Stomach (tissue), 9 donors: Measurements from ENCODE around the gene SCARB1. TPM values are rescaled to one million over a fixed set of nuclear protein-coding genes. Genes with fewer than 3 reads are reported as not detected.

Experiments
- DNase-seq, 2 donors: peaks; one replicate each; pipeline versions ENCODE4 v3.0.0 to v3.0.0-alpha.2; 2013 to 2019
- H3K27ac ChIP-seq, 5 donors: fragments of 200-600 bp in 4 of 5; sonication (generic) in 4 of 5; one replicate each; pipeline ENCODE4 v1.5.1; 2013 to 2019; ENCODE audit warnings: mild to moderate bottlenecking in 1 of 5, moderate library complexity in 1 of 5
- H3K27me3 ChIP-seq, 3 donors: fragments of 200-600 bp; sonication (generic); one replicate each; pipeline ENCODE4 v1.5.1; 2017 to 2019; ENCODE audit warnings: mixed run types in 1 of 3
- H3K36me3 ChIP-seq, 4 donors: fragments of 200-600 bp; sonication (generic); 1 replicate in 3 of 4; 2 replicates in 1 of 4; pipeline ENCODE4 v1.5.1; 2016 to 2019
- H3K4me1 ChIP-seq, 4 donors: fragments of 200-600 bp; sonication (generic); one replicate each; pipeline ENCODE4 v1.5.1; 2016 to 2019
- H3K4me3 ChIP-seq, 4 donors: fragments of 200-600 bp; sonication (generic) in 3 of 4; one replicate each; pipeline ENCODE4 v1.5.1; 2016 to 2019; ENCODE audit warnings: mild to moderate bottlenecking in 1 of 4
- H3K9me3 ChIP-seq, 4 donors: fragments of 200-600 bp; sonication (generic); one replicate each; pipeline ENCODE4 v1.5.1; 2016 to 2019
- EP300 ChIP-seq: sonication (generic); formaldehyde crosslinking; IDR thresholded peaks from one replicate; pipeline ENCODE4 v1.6.1; 2017; ENCODE audit warnings: antibody characterized with exemption
- POLR2A ChIP-seq, 4 donors: fragments of 450-650 bp; IDR thresholded peaks; one replicate each; pipeline ENCODE4 v1.6.1; 2016; ENCODE audit warnings: antibody characterized with exemption in 4 of 4, control low read depth in 2 of 4, mild to moderate bottlenecking in 1 of 4, moderate library complexity in 1 of 4
- POLR2AphosphoS5 ChIP-seq, 3 donors: sonication (generic); formaldehyde crosslinking; IDR thresholded peaks; one replicate each; pipeline ENCODE4 v1.6.1; 2016; ENCODE audit warnings: antibody characterized with exemption in 3 of 3
- WGBS, 5 donors: extraction: QIAGEN DNeasy Blood & Tissue Kit in 3 of 5; methylation state at CpG; one replicate each; pipeline versions ENCODE4 v1.1.5 to v1.1.7; 2013 to 2018; 5-methylcytosine and 5-hydroxymethylcytosine counted together
- intact Hi-C: fragments of 100-400 bp; cut with DNase I; formaldehyde crosslinking; loops from one replicate; pipeline ENCODE4 v1.15.1; 2023; ENCODE audit warnings: low total_unique reads
- polyA plus RNA-seq, 3 donors: library from polyadenylated mRNA; stranded (reverse); fragments of 200-250 nt; gene quantifications; one replicate each; pipeline ENCODE4 v1.2.3, GENCODE V29; 2013
- total RNA-seq, 5 donors: library from RNA; depleted of rRNA; stranded (reverse); fragments of >200 nt; gene quantifications; one replicate each; pipeline versions ENCODE4 v1.1.0 to v1.2.3, GENCODE V29; 2014 to 2016
- TF ChIP-seq, protein P1 (sequence below), 7 experiments: fragments of 450-650 bp in 4 of 7; fragments of 200-600 bp in 3 of 7; sonication (generic) in 3 of 7; IDR thresholded peaks; one replicate each; pipeline ENCODE4 v1.5.1; 2016 to 2019; ENCODE audit warnings: antibody characterized with exemption in 7 of 7, control low read depth in 2 of 7, mild to moderate bottlenecking in 1 of 7
- donor health status: healthy with polysubstance abuse.
- donor health status: Bipolar disorder and iron deficiency.
- donor health status: healthy.

Gene SCARB1
- total and polyA plus RNA-seq, 8 donors = 2.9 to 63.7 (median 8.8) TPM

DNA sequence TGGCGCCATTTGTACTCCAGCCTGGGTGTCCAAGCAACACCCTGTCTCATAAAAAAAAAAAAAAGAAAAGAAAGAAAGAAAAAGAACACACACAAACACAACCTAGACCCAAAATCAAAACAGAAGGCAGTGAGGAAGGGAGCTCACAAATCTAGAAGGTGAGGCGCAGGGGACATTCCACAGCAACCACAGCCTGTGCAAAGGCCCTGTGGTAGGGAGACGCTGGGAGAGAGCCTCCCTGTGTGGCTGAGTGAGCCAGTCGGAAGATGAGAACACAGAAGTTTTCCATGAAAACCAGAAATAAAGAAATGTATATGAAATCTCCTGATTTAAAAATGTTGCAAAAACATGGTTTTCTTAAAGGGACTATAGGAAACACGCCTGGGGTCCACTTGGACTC is 44.6 kb downstream of the SCARB1 start:
- intact Hi-C loops = no loop called here
- H3K9me3 ChIP-seq = no peaks in the 10 kb centered on the region
- DNase-seq = no peak
- WGBS, 5 donors = 84 to 100% (median 88%) methylated on average over 5 of the region's 5 CpGs
- H3K27ac ChIP-seq = no peak overlapping the region
- H3K36me3 ChIP-seq = peaks cover 0 to 20% (median 12%) of the 10 kb centered on the region in 4 donors
- no peaks in the 10 kb centered on the region for H3K27me3 ChIP-seq
- no peak for TF ChIP-seq POLR2A (IDR thresholded peaks at IDR 0.05)
- no peak overlapping the region for H3K4me3 ChIP-seq
- H3K4me1 ChIP-seq = peaks cover 0 to 10% (median 4%) of the 10 kb centered on the region in 4 donors

DNA sequence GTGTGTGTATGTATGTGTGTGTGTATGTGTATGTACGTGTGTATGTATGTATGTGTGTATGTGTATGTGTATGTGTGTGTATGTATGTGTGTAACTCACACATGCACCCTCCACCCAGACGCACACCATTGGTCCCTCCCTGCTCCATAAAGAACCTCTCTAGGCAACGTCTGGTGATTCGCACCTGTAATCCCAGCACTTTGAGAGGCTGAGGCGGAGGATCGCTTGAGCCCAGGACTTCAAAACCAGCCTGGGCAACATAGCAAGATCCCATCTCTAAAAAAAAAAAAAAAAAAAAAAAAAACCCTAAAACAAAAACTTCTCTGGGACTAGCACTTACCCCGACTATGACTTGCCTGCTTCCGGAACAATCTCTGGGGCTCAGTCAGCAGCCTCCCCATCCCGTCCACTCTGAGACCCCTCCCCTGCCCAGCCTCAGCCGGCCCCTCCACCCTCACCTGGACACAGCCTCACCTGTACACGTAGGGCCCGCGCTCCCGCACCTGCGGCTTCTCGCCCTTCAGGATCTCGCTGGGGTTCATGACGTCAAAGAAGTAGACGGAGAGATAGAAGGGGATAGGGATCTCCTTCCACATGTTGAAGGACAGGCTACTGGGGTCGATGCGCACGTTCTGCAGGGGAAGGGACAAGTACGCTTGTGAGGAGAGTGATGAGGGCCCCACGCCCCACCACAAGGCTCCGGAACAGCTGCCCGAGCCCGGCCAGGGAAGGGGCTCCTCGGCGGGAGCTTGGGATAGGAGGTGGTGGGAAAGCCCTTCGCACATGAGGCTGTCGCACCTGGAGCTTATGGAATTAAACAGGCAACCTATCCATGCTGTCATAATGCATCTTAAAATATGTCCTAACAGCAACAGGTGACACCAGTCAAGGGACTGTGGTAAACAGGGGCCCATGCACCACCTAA is 46.3 kb downstream of the SCARB1 start:
- intact Hi-C loops = no loop called here
- H3K36me3 ChIP-seq = peaks cover 0 to 37% (median 22%) of the 10 kb centered on the region in 4 donors
- no peak overlapping the region for H3K27ac ChIP-seq
- TF ChIP-seq POLR2A (IDR thresholded peaks at IDR 0.05) (no peak), EP300 (no peak), POLR2AphosphoS5 (IDR thresholded peaks at IDR 0.05) (no peak)
- TF ChIP-seq, protein P1, sequence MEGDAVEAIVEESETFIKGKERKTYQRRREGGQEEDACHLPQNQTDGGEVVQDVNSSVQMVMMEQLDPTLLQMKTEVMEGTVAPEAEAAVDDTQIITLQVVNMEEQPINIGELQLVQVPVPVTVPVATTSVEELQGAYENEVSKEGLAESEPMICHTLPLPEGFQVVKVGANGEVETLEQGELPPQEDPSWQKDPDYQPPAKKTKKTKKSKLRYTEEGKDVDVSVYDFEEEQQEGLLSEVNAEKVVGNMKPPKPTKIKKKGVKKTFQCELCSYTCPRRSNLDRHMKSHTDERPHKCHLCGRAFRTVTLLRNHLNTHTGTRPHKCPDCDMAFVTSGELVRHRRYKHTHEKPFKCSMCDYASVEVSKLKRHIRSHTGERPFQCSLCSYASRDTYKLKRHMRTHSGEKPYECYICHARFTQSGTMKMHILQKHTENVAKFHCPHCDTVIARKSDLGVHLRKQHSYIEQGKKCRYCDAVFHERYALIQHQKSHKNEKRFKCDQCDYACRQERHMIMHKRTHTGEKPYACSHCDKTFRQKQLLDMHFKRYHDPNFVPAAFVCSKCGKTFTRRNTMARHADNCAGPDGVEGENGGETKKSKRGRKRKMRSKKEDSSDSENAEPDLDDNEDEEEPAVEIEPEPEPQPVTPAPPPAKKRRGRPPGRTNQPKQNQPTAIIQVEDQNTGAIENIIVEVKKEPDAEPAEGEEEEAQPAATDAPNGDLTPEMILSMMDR (IDR thresholded peaks at IDR 0.05) = no peak
- H3K4me3 ChIP-seq = no peak overlapping the region
- DNase-seq = no peak
- H3K4me1 ChIP-seq = peaks cover 0 to 10% (median 4%) of the 10 kb centered on the region in 4 donors
- H3K9me3 ChIP-seq = no peaks in the 10 kb centered on the region
- WGBS, 5 donors = 94 to 97% (median 96%) methylated on average over 28 to 31 of the region's 31 CpGs
- no peaks in the 10 kb centered on the region for H3K27me3 ChIP-seq

DNA sequence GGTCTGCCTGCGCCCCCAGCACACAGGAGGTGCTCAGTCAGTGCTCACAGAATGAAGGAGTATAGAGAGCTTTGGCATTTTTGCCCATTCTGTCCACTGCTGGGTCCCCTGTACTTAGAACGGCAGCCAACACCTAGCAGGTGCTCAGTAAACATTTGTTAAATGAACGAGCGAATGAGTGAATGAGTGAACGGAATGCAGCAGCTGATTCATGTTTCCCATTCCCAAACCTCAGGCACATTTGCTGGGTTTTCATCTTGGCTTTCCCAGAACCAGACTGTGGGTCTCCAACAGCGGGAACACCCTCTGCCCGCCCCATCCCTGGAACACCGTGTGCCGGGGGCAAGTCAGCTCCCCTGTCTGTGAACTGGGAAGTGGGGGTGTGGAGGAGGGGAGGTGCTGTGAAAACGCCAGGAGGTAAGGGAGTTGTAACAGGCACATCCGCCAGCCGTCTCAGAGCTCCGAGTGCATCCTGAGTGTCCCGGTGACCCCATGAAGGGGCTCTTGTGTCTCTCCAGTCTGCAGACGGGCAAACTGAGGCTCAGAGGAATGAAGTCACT is 47.3 kb downstream of the SCARB1 start:
- H3K27me3 ChIP-seq = no peaks in the 10 kb centered on the region
- H3K36me3 ChIP-seq = peaks cover 0 to 47% (median 27%) of the 10 kb centered on the region in 4 donors
- intact Hi-C loops = no loop called here
- whole genome bisulfite sequencing, 5 donors = 89 to 92% (median 91%) methylated on average over 15 of the region's 15 CpGs
- DNase-seq = no peak
- no peak overlapping the region for H3K4me3 ChIP-seq
- no peaks in the 10 kb centered on the region for H3K9me3 ChIP-seq
- H3K4me1 ChIP-seq = no peaks in the 10 kb centered on the region
- TF ChIP-seq POLR2AphosphoS5 (IDR thresholded peaks at IDR 0.05) (no peak), POLR2A (IDR thresholded peaks at IDR 0.05) (no peak), EP300 (no peak)
- TF ChIP-seq, protein P1 (IDR thresholded peaks at IDR 0.05) = no peak
- no peak overlapping the region for H3K27ac ChIP-seq

DNA sequence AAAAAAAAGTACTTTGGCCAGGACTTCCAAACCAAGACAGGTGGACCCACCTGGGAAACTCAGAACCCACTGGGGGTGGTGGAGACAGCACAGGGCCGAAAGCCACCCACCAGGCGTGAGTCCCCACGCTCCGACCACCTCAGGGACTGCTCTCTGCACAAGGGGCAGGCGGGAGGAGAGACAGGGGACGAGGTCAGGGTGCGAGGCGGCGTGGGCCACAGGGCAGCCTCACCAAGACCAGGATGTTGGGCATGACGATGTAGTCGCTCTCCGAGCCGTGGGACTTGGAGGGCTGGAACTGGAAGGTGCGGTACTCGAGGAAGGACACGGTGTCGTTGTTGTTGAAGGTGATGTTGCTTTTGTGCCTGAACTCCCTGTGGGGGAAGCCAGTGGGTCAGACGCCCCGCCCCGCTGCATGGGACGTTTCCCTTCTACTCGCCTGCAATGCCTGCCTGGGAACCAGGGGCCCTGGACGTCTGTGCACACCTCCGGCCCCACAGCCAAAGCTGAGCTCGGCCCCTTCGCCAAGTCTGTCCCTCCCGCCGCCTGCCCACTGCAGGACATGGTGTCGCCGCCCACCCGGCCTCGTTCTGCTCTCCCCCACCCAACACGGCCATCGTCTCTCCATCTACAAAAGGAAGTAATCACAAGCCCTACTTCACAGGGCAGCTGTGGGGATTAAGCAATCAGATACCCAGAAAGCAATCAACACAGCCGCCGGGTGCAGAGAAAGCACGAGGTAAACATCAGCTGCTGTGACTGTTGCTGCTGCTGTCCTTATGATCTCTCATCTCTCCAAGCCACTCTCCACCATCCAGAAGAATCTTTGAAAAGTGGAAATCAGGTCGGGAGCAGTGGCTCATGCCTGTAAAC is 48.7 kb downstream of the SCARB1 start:
- WGBS, 5 donors = 82 to 86% (median 83%) methylated on average over 35 to 38 of the region's 38 CpGs
- no peaks in the 10 kb centered on the region for H3K9me3 ChIP-seq
- H3K4me3 ChIP-seq = no peak overlapping the region
- intact Hi-C loops = no loop called here
- no peaks in the 10 kb centered on the region for H3K27me3 ChIP-seq
- H3K36me3 ChIP-seq = peaks cover 0 to 58% (median 31%) of the 10 kb centered on the region in 4 donors
- TF ChIP-seq, protein P1 (IDR thresholded peaks at IDR 0.05) = no peak
- no peak for TF ChIP-seq EP300
- no peak for TF ChIP-seq POLR2AphosphoS5 (IDR thresholded peaks at IDR 0.05)
- no peak for TF ChIP-seq POLR2A (IDR thresholded peaks at IDR 0.05)
- H3K27ac ChIP-seq = no peak overlapping the region
- no peaks in the 10 kb centered on the region for H3K4me1 ChIP-seq
- DNase-seq = peak in 1 of 2 donors; percentile 52
